Stimulated activated CD8-positive, alpha-beta memory T cell treated with anti-CD3 and anti-CD28 coated beads, Interleukin-12 subunit alpha, Interleukin-12 subunit beta, amount 100 ng/mL, for 1 hour (primary cell): ENCODE measurements around the gene TMOD3.

Experiments
- DNase-seq: peaks from one replicate; pipeline ENCODE4 v3.0.0-alpha.2; 2020; ENCODE audit warnings: low read depth

The TMOD3 gene

DNA sequence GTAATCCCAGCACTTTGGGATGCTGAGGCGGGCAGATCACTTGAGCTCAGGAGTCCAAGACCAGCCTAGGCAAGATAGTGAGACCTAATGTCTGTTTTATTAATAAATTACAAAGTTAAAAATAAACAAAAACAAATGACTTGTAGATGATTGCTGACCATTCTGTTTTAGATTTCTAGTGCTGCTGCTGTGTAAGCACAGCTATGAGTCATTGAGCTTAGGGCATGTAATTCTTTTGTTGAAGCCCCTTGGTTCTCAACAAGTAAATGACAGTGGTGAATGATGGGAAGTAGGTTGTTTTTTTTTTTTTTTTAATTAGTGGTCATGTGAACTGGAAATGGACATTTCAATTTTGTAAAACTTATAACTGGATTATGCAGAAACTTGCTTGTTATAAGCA, 78.9 kb downstream of the TMOD3 start:
- no peak for DNase-seq

DNA sequence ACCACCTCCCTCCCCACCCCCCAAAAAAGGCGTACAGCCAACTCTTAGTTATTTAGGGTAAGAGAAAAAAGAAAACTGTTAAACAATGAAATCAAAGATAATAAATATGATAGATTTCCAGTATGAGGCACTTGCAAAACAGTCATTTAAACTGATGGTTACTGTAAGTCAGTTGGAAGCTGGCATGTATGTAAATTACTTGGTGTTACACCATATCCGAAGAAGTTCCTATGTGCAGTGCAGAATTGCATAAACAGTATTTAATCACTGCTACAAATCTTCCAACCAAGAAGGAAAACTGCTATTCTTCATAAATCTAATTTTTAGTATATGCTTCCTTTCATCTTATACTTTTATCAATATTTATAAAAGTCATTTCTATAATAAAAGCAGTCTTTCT, 80.1 kb downstream of the TMOD3 start:
- no peak for DNase-seq

DNA sequence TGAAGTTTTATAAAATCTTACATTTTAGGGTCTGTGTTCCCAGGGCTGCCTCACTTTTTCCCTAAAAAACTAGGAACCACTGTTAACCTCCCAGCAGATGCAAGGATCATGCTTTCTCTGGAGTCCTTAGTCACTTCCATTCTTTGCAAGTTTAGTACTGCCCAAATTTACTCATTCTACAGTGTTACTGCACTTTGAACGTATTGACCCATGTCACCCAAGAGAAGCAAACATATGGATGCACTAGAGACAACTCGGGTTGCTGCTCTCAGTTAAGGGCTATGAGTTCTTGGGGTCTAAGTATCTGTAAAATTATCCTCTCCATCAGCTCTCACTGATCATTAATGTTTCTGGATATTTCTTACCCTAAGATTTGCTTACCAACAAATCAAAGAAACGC, 83.1 kb downstream of the TMOD3 start:
- DNase-seq, result no peak

DNA sequence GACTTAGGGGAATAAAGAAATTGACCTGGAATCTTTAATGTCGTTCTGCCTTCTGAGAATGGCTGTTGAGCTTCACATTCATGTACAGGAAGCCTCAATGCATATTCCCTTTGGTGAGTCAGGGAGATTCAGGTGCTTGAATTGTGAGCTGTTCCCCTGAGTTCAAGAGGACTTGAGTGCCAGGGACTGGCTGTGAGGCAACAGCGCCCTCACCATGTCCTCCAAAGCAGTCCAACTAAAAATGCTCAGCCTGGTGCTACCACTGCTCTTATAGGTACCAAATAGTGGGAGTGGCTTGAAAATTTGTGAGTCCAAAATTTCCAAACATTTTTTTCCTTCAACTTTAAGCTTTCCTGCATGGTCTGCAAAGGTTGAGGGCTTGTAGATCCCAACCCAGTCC, 88.0 kb downstream of the TMOD3 start:
- DNase-seq, result no peak

DNA sequence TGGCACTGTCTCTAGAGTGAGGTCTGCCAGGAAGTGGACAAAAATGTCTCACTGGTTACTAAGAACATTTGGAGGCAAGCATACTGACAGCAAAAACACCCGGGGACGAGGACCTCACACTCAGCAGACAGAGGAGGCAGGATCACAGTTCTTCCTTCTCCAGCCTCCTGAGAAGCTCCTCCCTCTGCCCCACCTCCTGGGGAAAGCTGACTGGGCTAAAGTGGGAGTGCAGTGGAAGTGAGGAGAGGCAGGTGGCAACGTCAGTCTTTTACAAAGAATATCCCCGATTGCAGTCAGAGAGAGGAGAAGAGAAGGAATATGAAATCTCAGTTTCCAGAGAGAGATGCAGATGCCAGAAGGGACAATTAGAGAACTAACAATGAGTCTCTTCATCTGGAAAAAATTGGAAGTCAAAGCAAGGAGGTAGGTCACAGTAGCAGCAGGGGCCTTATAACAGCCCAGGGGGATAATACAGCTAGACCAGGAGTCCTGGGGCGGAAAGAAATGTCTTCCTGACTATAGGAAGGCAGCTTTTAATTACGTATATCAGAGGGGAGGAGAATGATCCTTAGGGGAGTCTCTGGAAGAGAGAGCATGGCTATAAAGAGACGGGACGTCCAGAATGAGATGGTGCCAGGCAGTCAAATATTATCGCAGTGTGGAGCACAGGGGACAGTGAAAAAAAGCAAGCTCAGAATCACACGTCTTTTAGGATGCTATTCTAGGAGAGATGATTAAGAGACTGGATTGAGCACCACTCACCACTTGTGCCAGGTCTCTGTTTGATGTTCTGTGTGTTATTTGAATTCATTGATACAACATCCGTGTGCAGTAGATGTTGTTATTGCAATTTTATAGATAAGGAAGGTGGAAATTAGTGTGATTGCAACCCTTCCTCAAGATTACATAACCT, 95.0 kb downstream of the TMOD3 start:
- no peak for DNase-seq

DNA sequence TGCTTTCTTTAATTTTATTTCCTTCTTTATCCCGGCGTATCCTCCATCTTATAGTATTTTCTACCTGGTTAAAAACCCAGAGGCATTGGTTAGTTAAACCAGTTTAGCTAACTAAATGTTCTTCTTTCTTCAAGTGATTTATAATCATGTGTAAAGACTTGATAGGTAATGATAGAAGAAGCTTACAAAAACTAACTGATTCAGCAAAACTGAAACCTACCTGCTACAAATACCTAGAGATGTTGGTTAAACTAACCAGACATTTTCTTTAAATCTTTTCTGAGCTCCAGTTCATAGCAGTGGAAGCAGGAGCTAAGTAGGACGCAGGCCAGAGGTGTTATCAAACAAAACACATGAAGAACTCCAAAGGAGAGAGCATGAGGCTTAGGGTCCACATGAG, 97.4 kb downstream of the TMOD3 start:
- no peak for DNase-seq

DNA sequence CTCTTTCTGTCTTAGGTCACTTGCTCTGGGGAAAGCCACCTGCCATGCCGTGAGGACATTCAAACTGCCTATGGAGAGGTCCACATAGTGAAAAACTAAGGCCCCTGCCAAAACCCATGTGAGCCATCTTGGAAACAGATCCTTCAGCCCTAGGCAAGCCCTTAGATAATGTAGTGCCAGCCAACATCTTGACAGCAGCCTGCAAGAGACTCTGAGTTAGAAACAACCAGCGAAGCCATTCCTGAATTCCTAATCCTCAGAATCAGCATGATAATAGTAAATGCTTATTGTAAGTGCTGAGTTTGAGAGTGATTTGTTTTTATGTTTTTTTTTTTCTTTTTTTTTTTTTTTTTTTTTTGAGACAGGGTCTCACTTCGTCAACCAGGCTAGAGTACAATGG, 101.6 kb downstream of the TMOD3 start:
- DNase-seq, result no peak

DNA sequence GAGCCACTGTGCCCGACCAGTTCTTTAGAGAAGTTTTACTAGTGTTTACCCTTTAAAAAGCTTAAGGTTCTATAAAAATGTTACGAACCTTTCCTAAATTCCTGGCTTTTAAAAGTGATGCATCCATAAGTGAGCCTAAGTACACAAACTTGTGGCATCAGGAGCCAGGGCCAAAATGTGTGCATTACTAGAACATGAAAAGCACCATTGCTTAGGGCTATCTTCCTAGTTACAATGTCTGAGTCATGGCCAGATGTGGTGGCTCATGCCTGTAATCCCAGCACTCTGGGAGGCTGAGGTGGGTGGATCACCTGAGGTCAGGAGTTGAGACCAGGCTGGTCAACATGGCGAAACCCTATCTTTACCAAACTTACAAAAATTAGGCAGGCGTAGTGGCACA, 102.2 kb downstream of the TMOD3 start:
- no peak for DNase-seq

DNA sequence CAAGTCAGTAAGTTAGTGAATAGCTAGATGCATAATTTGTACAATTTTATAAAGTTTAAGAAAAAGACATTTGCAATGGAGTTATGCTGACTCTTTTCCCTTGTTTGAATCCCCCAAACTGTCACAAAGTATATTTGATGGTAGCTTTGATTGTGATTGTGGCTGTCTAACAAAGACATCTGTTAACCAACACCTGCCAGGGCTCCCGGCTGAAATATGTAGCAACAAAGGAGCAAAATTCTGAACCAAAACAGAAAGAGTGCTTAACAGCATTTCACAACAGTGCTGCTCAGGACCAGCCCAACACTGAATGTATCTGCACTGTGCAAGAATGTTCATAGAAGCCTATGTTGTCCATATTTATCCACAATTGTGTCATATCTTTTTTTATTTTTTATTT, 102.7 kb downstream of the TMOD3 start:
- DNase-seq, result no peak

DNA sequence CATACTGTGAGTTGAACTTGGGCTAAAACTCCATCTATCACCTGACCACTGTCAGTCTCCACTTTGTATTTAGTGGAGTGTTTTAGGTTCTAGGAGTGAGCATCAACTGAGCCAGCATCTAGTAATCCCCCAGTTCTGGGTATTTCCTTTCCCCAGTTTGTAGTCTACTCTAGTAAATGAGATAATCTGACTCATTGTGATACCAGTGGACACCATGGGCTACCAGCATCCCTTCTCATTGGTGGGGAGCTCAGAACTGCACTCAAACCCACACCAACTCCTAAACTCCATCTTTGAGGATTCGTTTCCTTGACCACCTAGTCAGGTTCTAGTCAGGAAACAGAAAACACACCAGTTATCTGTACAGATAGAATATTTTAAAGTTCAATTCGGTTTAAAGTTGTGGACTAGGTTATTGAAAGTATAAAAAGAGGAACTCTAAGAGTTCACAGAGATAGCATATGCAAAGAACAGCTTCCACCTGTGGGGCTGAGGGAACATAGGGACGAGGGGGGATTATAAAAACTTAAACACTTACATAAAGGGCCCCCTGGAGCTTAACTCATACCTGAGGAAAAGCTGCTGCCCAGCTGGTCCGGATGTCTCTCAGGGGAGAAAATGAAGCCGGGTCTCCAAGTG, 106.1 kb downstream of the TMOD3 start:
- no peak for DNase-seq

DNA sequence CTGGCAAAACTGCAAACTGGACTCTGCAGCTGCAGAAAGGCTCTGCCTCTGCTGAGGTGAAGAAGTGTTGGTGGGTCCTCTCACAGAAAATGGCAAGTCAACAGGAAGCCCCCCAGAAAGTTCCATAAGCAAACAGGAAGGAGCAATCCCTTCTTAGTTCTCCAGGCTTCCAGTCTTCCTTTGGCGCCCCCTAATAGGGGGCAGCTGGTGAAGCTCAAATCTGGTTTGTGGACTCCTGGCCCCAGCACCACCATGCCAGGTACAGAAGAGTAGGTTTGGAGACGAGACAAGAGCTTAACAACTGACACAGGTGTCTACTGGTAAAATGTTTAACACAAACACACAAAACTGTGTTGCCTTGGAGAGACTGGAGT, 106.6 kb downstream of the TMOD3 start:
- DNase-seq, result no peak

DNA sequence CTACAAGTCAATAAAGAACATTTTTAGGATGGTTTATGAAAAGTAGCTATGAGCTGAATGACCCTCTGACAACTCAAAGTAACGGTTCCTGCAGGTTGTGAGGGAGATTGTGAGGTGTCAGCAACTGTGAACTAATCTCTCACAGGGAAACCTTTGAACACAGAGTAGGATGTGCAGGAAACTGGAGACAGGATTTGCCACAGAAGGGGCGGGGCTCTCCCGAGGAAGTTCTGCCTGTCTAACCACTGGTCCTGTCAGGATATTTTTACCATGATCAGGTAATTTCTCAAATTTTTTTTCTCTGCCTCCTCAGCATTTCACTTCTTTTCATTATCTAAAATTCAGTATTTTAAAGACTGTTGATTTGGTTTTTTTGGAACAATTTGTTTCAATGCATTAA, 108.8 kb downstream of the TMOD3 start:
- no peak for DNase-seq

DNA sequence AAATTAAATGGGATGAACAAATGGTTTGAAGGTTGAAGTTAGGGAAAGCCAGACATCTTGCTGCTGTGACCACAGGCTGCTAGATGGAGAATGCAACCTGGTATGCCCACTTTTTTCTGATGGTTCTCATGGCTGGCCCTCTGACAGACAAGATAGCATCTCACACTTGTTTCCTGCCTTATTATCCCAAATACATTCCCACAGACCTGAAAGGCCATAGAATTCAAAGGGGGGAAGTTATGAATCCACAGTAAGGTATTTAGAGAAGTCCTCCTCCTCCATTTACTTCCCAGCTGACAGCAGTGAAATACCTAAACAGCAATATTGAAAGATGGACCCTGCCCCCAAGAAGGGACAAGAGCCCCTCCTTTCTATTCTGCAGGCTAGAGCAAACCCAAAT, 109.8 kb downstream of the TMOD3 start:
- DNase-seq, result no peak

DNA sequence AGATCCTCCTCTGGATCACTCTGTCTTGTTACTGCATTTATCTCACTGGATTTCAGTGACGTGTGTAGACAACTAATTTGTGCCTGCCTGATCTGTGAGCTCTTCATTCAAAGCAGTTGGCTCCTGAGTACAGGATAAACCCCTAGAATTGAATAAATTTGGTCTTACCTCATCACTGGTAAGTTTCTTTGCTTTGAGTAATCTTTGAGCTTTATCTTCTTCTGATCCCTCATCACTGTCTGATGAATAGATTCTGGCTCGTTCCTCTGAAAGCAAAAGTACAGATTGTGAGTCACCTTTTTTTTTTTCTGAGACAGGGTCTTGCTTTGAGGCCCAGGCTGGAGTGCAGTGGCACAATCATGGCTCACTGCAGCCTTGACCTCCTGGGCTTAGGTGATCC, 117.7 kb downstream of the TMOD3 start:
- no peak for DNase-seq

DNA sequence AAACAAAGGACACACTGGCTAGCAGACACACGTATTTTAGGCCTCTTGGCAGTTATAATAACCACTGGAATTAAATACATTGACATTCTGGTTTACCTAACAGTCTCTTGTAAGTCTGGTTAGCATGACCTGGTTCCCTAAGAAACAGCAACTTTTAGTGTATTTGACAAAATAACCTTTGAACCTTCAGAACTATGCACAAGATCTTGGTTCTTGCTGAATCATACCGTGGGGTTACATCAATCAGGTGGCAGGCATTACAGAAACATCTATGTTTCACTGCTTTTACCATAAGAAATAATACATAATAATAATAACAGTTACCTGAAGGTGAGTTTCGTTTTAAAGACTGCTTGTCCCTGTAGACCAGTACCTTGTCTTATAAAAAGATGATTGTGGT, 123.4 kb downstream of the TMOD3 start:
- DNase-seq, result no peak

DNA sequence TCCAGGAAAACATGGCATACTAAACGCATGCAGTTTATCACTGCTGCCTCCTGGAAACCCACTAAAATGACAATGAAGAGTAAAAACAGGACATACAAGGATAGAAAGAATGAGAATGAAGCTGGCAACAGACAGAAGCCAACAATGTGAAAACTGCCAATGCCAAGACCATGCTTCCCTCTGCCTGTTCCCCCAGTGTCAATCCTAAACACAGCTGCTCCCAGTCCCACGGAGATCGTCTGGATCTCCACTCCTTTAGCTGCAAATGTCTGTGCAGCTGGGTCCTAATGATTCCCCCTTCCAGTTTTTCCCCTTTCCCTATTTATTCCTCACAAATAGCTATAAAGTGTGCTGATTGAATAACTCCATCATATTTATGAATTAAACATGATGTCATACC, 126.1 kb downstream of the TMOD3 start:
- DNase-seq, result no peak
